GM12892 (cell line): ENCODE data around the gene KLHL40.

ENCODE experiments used
- DNase-seq: peaks from one replicate; pipeline ENCODE4 v3.0.0; 2011; ENCODE audit not compliant: insufficient read length
- FAIRE-seq: peaks from 2 replicates; lab custom pipeline; 2011; peaks lifted over from hg19 to GRCh38; lab: Jason Lieb, UNC
- POLR2A ChIP-seq: IDR thresholded peaks from 2 replicates; pipeline ENCODE4 v1.6.1; 2011; ENCODE audit warnings: low read depth, low read length, control low read depth
- POLR2AphosphoS5 ChIP-seq: IDR thresholded peaks from 2 replicates; pipeline ENCODE4 v1.6.1; 2011; ENCODE audit warnings: low read depth, low read length, control low read depth
- TAF1 ChIP-seq: IDR thresholded peaks from 2 replicates; pipeline ENCODE4 v1.6.1; 2011; ENCODE audit warnings: low read depth, mild to moderate bottlenecking, control low read depth, low read length, borderline replicate concordance

KLHL40 gene

DNA sequence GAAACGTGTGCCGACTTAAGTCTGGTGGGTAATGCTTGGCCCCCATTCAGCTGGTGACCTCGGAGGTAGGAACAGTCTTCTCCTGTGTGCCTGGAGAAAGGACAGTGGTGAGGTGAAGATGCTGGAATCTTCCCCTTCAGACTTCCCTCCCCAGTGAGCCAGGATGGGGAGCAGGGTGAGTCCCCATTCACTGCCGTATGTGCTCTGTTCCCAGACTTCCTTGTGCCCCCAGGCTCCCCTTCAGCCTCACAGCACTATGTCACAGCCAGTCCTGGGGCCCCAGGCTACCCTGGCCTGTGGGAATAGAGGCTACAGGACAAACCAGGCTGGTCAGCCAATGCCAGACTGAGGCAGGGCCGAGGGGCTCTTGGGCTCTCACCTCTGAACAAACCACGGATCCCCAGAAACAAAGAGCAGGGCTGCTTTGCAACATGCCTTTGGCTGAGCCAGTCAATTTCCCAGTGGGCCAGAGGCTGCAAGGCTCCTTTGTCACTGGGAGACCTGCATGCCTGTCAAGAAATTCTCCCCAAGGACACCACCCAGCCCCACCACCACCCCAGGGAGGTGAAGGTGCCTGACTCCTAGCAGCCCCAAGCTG is 49.0 kb downstream of the KLHL40 start:
- FAIRE-seq = no peak
- DNase-seq = no peak

DNA sequence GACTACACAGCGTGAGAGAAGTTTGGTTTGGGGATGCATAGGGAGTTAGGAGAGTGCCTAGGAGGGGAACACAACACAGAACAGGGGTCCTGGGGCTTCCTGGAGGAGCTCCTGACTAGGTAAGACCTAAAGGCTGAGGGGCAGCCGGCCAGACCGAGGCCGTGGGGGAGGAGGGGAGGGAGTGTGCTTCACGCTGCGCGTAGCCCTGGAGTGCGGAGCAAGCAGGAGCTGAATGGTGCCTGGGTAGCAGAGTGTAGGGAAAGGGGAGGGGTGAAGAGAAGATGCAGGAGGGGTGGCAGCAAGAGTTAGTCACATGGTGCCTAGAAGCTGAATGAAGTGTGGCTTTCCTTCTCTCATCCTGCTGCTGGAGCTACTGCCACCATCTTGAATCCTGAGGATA is 49.7 kb downstream of the KLHL40 start:
- FAIRE-seq = no peak
- TF ChIP-seq POLR2AphosphoS5 = no peak
- no peak for TF ChIP-seq TAF1
- TF ChIP-seq POLR2A = no peak

More for the DNA sequence above, 49.0 kb downstream of the KLHL40 start:
- TF ChIP-seq TAF1 (no peak), POLR2AphosphoS5 (no peak), POLR2A (no peak)

DNA sequence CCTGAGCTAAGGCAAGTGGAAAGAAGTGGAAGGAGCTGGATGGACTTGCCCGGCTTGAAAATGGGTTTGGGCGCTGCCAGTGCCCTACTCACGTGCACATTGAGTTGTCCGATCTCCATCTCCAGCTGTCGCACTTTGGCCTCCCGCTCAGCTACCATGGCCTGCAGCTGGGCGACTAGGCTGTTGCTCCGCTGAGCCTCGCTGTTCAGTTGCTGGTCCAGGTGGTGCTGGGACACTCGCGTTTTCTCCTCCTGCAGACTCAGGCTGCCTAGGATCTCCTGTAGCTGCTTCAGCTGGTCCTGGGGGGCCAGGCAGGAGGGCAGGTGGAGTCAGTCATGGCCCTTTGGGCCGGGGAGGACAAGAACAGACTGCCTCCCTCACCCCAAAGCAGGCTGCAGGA is 50.3 kb downstream of the KLHL40 start:
- FAIRE-seq = no peak
- no peak for DNase-seq
- TF ChIP-seq TAF1 (no peak), POLR2A (no peak), POLR2AphosphoS5 (no peak)

More for the DNA sequence above, 49.7 kb downstream of the KLHL40 start:
- DNase-seq = no peak

DNA sequence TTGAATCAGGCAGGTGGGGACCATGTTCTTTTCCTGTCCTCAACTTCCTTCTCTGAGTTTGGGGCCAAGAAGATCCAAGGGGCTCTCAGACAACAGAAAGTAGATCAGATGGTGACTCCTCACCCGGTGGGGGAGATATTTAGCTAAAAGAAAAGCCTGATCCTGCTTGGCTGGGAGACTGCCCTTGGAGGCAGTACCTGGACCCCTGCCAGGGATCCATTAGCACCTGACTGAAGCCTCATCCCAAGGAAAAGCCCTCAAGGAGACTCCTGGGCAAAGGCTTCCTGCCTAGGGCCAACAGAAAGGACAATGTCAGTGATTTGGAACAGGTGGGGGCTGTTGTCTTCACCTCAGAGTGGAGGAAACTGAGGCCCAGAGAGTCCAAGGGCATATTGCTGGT is 50.7 kb downstream of the KLHL40 start:
- TF ChIP-seq POLR2AphosphoS5 = no peak
- TF ChIP-seq TAF1 = no peak
- TF ChIP-seq POLR2A = no peak
- FAIRE-seq (no peak), DNase-seq (no peak)

DNA sequence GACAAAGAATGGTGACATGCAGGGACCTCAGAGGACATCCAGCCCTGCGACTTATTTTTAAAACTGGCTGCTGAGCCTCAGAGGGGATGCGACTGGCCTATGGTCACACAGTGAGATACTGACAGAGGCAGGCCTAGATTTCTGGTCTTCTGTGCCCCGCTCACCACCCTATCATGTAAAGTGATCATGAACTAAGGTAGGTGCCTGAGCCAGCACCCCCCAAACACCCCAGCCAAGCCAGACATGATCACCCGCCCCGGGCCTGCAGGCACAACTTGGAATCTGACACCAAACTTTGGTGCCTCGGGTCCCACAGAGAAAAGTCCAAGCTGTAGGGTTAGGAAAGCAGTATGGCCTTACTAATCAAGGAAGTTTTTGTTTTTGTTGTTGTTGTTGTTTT is 51.2 kb downstream of the KLHL40 start:
- DNase-seq (no peak), FAIRE-seq (no peak)
- TF ChIP-seq POLR2AphosphoS5 = no peak
- no peak for TF ChIP-seq TAF1
- no peak for TF ChIP-seq POLR2A

DNA sequence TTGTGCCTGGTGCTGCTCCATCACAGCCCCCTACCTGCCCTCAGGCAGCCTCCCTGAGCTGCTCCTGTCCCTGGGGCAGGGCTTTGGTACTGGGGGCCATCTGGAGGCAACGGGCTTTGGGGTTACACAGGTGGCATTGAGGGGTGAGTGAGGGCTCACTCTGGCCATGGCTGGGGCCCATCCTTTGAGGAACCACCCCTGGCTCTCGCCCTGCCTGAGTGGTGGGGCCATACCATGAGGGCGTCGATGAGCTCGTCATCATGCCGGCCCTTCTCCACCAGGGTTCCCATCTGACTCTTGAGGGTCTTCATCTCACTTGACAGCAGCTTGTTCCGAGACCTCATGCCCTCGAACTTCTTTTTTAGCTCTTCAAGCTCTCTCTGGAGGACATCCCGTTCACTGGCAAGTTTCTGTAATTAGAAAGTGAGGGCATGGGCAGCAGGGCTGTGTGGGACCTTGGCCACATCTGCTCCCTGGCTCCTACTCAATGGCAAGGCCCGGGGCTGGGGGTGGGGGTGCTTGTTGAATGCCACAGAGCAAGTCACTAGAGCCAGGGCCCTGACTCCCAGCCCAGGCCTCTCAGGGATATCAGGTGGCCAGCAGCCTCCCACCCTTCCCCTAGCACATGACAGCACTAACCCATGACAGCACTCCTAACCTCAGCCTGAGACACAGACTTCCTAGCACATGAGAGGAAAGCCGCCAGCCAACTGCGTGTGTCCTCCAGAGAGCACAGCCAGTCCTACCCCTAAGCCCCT is 54.2 kb downstream of the KLHL40 start:
- TF ChIP-seq POLR2A (no peak), POLR2AphosphoS5 (no peak), TAF1 (no peak)
- FAIRE-seq (no peak), DNase-seq (no peak)

DNA sequence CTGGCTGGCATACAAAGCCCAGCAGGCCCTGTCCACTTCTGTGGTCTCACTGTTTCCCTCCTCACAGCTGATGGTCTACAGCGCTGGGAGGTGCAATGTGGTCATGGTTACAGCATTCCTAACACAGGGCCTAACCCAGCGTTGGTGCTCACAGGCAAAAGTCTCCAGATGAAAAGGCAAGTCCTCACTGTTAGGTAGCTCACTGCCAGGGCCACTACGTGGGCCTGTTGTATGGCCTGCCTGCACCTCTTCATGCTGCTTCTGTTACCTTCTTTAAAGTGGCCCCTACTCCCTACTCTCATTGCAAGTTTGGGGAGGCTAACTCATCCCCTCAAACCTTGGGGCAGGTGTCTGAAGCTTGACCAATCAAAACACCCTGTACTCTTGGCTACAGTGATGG is 56.5 kb downstream of the KLHL40 start:
- DNase-seq (no peak), FAIRE-seq (no peak)
- TF ChIP-seq POLR2A = no peak
- TF ChIP-seq POLR2AphosphoS5 = no peak
- no peak for TF ChIP-seq TAF1
